OCI-LY7 (cell line): ENCODE data around the gene HEATR9. TPM values are rescaled to one million over a fixed set of nuclear protein-coding genes. Genes with fewer than 3 reads are reported as not detected.
A peak's percentile ranks its signal among the peaks of the same experiment; 100 is the strongest.

Experiments used
- BruUV-seq: library from RNA; stranded (reverse); fragments of 400-500 nt; replicated peaks from 2 replicates; lab custom pipeline; 2021; lab: Mats Ljungman, UMichigan
- CTCF ChIA-PET: fragments of 300-600 bp; sonication (Branson Sonifier 250); formaldehyde crosslinking; loops from one replicate; lab custom pipeline; 2022; ENCODE audit warnings: antibody characterized with exemption; ENCODE audit not compliant: unreplicated experiment; lab: Charles Lee
- POLR2A ChIA-PET: fragments of 300-600 bp; sonication (Branson Sonifier 250); formaldehyde crosslinking; loops from one replicate; lab custom pipeline; 2022; ENCODE audit warnings: antibody characterized with exemption; lab: Charles Lee
- DNase-seq: peaks from one replicate; pipeline ENCODE4 v3.0.0-alpha.2; 2015; ENCODE audit warnings: low spot score
- H2AFZ ChIP-seq: fragments of 200-600 bp; sonication (generic), shearing (Covaris generic); 2 replicates; pipeline ENCODE4 v1.6.1; 2014; ENCODE audit warnings: mild to moderate bottlenecking, antibody characterized with exemption, low read length, moderate library complexity
- H3K27ac ChIP-seq: fragments of 200-600 bp; sonication (generic); 2 replicates; pipeline ENCODE4 v1.5.1; 2014; ENCODE audit warnings: mixed run types, low read depth, mild to moderate bottlenecking, moderate library complexity, low read length, inconsistent platforms; ENCODE audit not compliant: poor library complexity, severe bottlenecking
- H3K36me3 ChIP-seq: fragments of 200-600 bp; sonication (generic); 2 replicates; pipeline ENCODE4 v1.6.1; 2014; ENCODE audit warnings: mild to moderate bottlenecking, antibody characterized with exemption, low read length, moderate library complexity, mixed read lengths; ENCODE audit not compliant: insufficient read depth
- H3K4me1 ChIP-seq: fragments of 200-600 bp; sonication (generic); 2 replicates; pipeline ENCODE4 v1.5.1; 2014; ENCODE audit warnings: mild to moderate bottlenecking, low read length; ENCODE audit not compliant: insufficient read depth, poor library complexity, severe bottlenecking
- H3K4me2 ChIP-seq: fragments of 200-600 bp; sonication (generic); 2 replicates; pipeline ENCODE4 v1.6.1; 2014; ENCODE audit warnings: mild to moderate bottlenecking, low read length
- H3K4me3 ChIP-seq: fragments of 200-600 bp; sonication (generic); 2 replicates; pipeline ENCODE4 v1.5.1; 2014; ENCODE audit warnings: mild to moderate bottlenecking, low read depth, low read length; ENCODE audit not compliant: poor library complexity, severe bottlenecking
- H3K79me2 ChIP-seq: fragments of 200-600 bp; sonication (generic); 2 replicates; pipeline ENCODE4 v1.6.1; 2016; ENCODE audit warnings: low read depth, mild to moderate bottlenecking, low read length, moderate library complexity, mixed read lengths; ENCODE audit not compliant: insufficient read depth
- H3K9me2 ChIP-seq: fragments of 200-600 bp; sonication (generic); 2 replicates; pipeline ENCODE4 v1.6.1; 2016; ENCODE audit warnings: mild to moderate bottlenecking, low read length, mixed read lengths; ENCODE audit not compliant: insufficient read depth
- H3K9me3 ChIP-seq: fragments of 200-600 bp; sonication (generic); 2 replicates; pipeline ENCODE4 v1.6.1; 2014; ENCODE audit warnings: mild to moderate bottlenecking, mixed run types, low read length, mixed read lengths
- H4K20me1 ChIP-seq: fragments of 200-600 bp; sonication (generic); 2 replicates; pipeline ENCODE4 v1.6.1; 2014; ENCODE audit warnings: mild to moderate bottlenecking, antibody characterized with exemption, low read length, moderate library complexity, mixed read lengths; ENCODE audit not compliant: insufficient read depth
- EZH2phosphoT487 ChIP-seq: fragments of 200-600 bp; sonication (generic); IDR thresholded peaks from 2 replicates; pipeline ENCODE4 v1.6.1; 2018; ENCODE audit warnings: low read depth, borderline replicate concordance, mild to moderate bottlenecking, mixed run types, antibody characterized with exemption, low read length, moderate library complexity, mixed read lengths
- intact Hi-C: fragments of 100-400 bp; cut with micrococcal nuclease; formaldehyde crosslinking; loops from one replicate; pipeline ENCODE4 v1.10.0; 2022; ENCODE audit not compliant: unreplicated experiment
- total RNA-seq, 2 experiments: library from RNA; depleted of rRNA in 1 of 2; stranded (reverse); fragments of >200 nt in 1 of 2; shearing (Covaris generic) in 1 of 2; gene quantifications; 2 replicates each; pipeline ENCODE4 v1.2.3, GENCODE V29; 2014 to 2022
- TF ChIP-seq, protein P1 (sequence below): fragments of 200-600 bp; sonication (generic); conservative IDR thresholded peaks from 2 replicates; pipeline ENCODE4 v1.5.1; 2014; ENCODE audit warnings: mild to moderate bottlenecking, antibody characterized with exemption, low read length, moderate library complexity, mixed read lengths

Gene HEATR9
- total RNA-seq, 2 experiments from 2014 or later: not detected

DNA sequence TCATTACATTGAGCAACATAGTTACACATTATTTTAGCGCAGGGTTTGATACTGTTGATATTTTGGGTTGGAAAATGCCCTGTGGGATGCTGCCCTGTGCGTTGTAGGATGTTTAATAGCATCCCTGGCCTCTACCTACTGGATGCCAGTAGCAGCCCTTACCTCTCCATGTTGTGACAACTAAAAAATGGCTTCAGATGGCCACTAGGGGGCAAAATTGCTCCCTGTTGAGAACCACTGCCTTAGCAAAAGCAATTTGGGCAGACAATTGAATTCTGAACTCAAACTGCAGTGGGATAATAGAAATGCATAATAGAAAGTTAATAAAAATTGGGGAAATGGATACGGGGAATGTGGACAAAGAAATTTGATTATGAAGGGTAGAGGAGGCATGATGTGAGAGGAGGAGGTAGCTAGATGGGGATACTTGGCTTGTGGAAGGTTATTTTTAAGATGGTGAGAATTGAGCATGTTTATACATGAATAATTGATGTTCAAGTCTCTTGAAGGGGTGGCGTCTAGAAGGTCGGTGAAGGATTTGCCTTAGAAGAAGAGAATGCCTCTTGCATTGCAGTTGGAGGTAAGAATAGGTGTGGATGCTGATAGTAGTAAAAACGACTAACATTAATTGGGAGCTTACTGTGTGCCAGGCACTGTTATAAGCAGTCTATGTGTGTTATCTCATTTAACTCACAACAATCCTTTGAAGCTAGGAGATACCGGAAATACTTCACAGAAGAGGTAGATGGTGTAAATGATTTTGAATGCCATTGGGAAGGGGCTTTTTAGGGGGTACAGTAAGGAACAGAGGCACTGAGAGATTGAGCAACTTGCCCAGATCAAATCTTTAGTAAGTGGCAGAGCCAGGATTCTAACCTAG is 19.0 kb downstream of the HEATR9 start:
- POLR2A ChIA-PET: no interaction called here
- peaks cover 10% of the 10 kb centered on the region for H4K20me1 ChIP-seq
- no peak overlapping the region for H3K27ac ChIP-seq
- no peak overlapping the region for H3K4me2 ChIP-seq
- no peak overlapping the region for H2AFZ ChIP-seq
- TF ChIP-seq, protein P1, sequence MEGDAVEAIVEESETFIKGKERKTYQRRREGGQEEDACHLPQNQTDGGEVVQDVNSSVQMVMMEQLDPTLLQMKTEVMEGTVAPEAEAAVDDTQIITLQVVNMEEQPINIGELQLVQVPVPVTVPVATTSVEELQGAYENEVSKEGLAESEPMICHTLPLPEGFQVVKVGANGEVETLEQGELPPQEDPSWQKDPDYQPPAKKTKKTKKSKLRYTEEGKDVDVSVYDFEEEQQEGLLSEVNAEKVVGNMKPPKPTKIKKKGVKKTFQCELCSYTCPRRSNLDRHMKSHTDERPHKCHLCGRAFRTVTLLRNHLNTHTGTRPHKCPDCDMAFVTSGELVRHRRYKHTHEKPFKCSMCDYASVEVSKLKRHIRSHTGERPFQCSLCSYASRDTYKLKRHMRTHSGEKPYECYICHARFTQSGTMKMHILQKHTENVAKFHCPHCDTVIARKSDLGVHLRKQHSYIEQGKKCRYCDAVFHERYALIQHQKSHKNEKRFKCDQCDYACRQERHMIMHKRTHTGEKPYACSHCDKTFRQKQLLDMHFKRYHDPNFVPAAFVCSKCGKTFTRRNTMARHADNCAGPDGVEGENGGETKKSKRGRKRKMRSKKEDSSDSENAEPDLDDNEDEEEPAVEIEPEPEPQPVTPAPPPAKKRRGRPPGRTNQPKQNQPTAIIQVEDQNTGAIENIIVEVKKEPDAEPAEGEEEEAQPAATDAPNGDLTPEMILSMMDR: peak; percentile 96
- TF ChIP-seq EZH2phosphoT487: no peak
- H3K4me3 ChIP-seq: no peak overlapping the region
- CTCF ChIA-PET: no interaction called here
- BruUV-seq: TSS peak; percentile 46
- H3K79me2 ChIP-seq: no peaks in the 10 kb centered on the region
- no peaks in the 10 kb centered on the region for H3K9me3 ChIP-seq
- DNase-seq: peak; percentile 67
- H3K36me3 ChIP-seq: peaks cover 72% of the 10 kb centered on the region
- no peaks in the 10 kb centered on the region for H3K9me2 ChIP-seq
- intact Hi-C loops: loop anchor here (5.0 kb wide), 1 partner anchor 87 kb away; the partner anchor contains the start of gene C17orf50
- H3K4me1 ChIP-seq: no peaks in the 10 kb centered on the region

DNA sequence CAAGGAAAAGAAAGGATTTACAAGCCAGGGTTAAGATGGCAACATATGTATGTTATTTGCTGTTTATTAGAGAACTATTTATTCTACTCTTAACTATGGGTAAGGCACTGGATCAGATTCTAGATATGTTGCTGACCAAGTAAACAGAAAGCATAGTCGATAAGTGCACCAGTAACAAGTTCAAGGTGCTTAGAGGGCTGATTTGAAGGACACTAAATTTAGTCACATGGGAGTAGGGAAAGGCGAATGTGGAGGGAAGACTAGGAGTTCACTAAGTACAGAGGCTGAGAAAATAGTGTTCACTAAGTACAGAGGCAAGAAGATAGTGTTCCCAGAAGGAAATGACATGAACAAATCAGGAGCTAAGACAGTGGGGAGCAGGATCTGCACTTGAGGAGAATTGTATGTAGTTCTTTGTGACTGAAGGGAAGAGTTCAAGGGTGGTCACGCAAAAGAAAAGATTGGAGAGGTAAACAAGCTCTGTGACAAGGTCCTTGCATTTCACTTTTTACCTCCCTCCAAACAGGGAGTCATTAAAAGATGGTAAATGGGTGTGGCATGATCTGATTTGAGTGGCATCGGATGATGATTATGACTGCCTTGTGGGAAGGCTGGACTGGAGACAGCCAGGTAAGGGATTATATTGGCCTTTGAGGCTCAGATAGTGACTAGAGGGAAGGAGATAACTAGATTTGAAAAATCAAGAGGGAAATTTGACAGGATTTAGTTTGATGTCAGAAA is 20.9 kb downstream of the HEATR9 start:
- no peak overlapping the region for H3K4me2 ChIP-seq
- H3K9me2 ChIP-seq: no peaks in the 10 kb centered on the region
- POLR2A ChIA-PET: interaction anchor here (0.7 to 1.2 kb wide), 2 partner anchors 24 to 129 kb away, joined by 3 to 4 read pairs; no protein-coding TSS in a partner anchor
- H3K4me1 ChIP-seq: no peaks in the 10 kb centered on the region
- no peak for DNase-seq
- no peaks in the 10 kb centered on the region for H3K9me3 ChIP-seq
- peaks cover 90% of the 10 kb centered on the region for H3K36me3 ChIP-seq
- intact Hi-C loops: loop anchor here (5.0 kb wide), 1 partner anchor 86 kb away; the partner anchor contains the start of gene C17orf50
- no peak overlapping the region for H3K4me3 ChIP-seq
- BruUV-seq: TSS peak; percentile 5
- CTCF ChIA-PET: interaction anchor here (0.7 kb wide), 1 partner anchor 1145 kb away, joined by 3 read pairs; no protein-coding TSS in a partner anchor
- H3K27ac ChIP-seq: no peak overlapping the region
- H3K79me2 ChIP-seq: no peaks in the 10 kb centered on the region
- TF ChIP-seq EZH2phosphoT487: no peak
- TF ChIP-seq, protein P1: no peak
- H2AFZ ChIP-seq: no peak overlapping the region
- peaks cover 7% of the 10 kb centered on the region; the same call in 1 of the 2 replicates for H4K20me1 ChIP-seq
